Mesendoderm (in vitro differentiated cells): Measurements from ENCODE around the gene CLDN19.

Experiments used
- DNase-seq: peaks from one replicate; pipeline ENCODE4 v3.0.0; 2013
- H2AK5ac ChIP-seq: 2 replicates; pipeline ENCODE4 v1.6.1; 2013; ENCODE audit warnings: low read length, inconsistent platforms
- H2BK120ac ChIP-seq: 2 replicates; pipeline ENCODE4 v1.6.1; 2013; ENCODE audit warnings: low read depth, mild to moderate bottlenecking, low read length, moderate library complexity, mixed read lengths
- H2BK15ac ChIP-seq: replicated peaks from 2 replicates; pipeline ENCODE4 v1.6.1; 2013; ENCODE audit warnings: low read depth, mild to moderate bottlenecking, moderate library complexity
- H2BK5ac ChIP-seq: 2 replicates; pipeline ENCODE4 v1.6.1; 2013; ENCODE audit warnings: low read length, inconsistent platforms
- H3K18ac ChIP-seq: 2 replicates; pipeline ENCODE4 v1.6.1; 2013; ENCODE audit warnings: mild to moderate bottlenecking, low read length, mixed read lengths
- H3K23ac ChIP-seq: one replicate; pipeline ENCODE4 v1.6.1; 2013; ENCODE audit warnings: low read length
- H3K27ac ChIP-seq: 2 replicates; pipeline ENCODE4 v1.5.1; 2013; ENCODE audit warnings: low read depth, mild to moderate bottlenecking, inconsistent platforms, low read length, moderate library complexity
- H3K27me3 ChIP-seq: 2 replicates; pipeline ENCODE4 v1.6.1; 2013; ENCODE audit warnings: low read length, control low read depth, mild to moderate bottlenecking, inconsistent platforms; ENCODE audit not compliant: insufficient read depth, poor library complexity
- H3K36me3 ChIP-seq: 2 replicates; pipeline ENCODE4 v1.6.1; 2013; ENCODE audit warnings: low read length, inconsistent platforms; ENCODE audit not compliant: control insufficient read depth, insufficient read depth
- H3K4ac ChIP-seq: one replicate; pipeline ENCODE4 v1.6.1; 2013; ENCODE audit warnings: low read depth, mild to moderate bottlenecking, low read length, moderate library complexity
- H3K4me1 ChIP-seq: 2 replicates; pipeline ENCODE4 v1.6.1; 2013; ENCODE audit warnings: low read depth, low read length, inconsistent platforms; ENCODE audit not compliant: control insufficient read depth
- H3K4me2 ChIP-seq: 2 replicates; pipeline ENCODE4 v1.6.1; 2013; ENCODE audit warnings: low read length
- H3K4me3 ChIP-seq: 2 replicates; pipeline ENCODE4 v1.5.1; 2013; ENCODE audit warnings: mild to moderate bottlenecking, low read length
- H3K56ac ChIP-seq: one replicate; pipeline ENCODE4 v1.6.1; 2013; ENCODE audit warnings: low read length
- H3K79me1 ChIP-seq: 2 replicates; pipeline ENCODE4 v1.6.1; 2013; ENCODE audit warnings: low read length, inconsistent platforms
- H3K79me2 ChIP-seq: 2 replicates; pipeline ENCODE4 v1.6.1; 2013; ENCODE audit warnings: mild to moderate bottlenecking, low read length; ENCODE audit not compliant: control insufficient read depth, insufficient read depth
- H3K9ac ChIP-seq: 2 replicates; pipeline ENCODE4 v1.6.1; 2013; ENCODE audit warnings: low read length, inconsistent platforms
- H4K5ac ChIP-seq: one replicate; pipeline ENCODE4 v1.6.1; 2013; ENCODE audit warnings: low read length
- H4K8ac ChIP-seq: one replicate; pipeline ENCODE4 v1.6.1; 2013; ENCODE audit warnings: low read depth, mild to moderate bottlenecking, control low read depth, low read length, moderate library complexity
- WGBS: extraction: QIAGEN DNeasy Blood & Tissue Kit; methylation state at CpG from one replicate; pipeline ENCODE4 v1.1.7; 2013; ENCODE audit warnings: low lambda C conversion rate, missing lambda C conversion rate; ENCODE audit not compliant: insufficient coverage; ENCODE audit errors: extremely low coverage; 5-methylcytosine and 5-hydroxymethylcytosine counted together

Gene CLDN19

GRCh38 chr1:42734201-42735035 is 5.6 kb downstream of the CLDN19 start:
- no peaks in the 10 kb centered on the region for H3K79me1 ChIP-seq
- no peak overlapping the region for H3K9ac ChIP-seq
- H2BK5ac ChIP-seq = no peak overlapping the region
- no peaks in the 10 kb centered on the region for H3K27me3 ChIP-seq
- no peak overlapping the region for H3K27ac ChIP-seq
- no peak overlapping the region for H3K4ac ChIP-seq
- no peak overlapping the region for H4K8ac ChIP-seq
- H3K79me2 ChIP-seq = no peaks in the 10 kb centered on the region
- H3K4me1 ChIP-seq = no peaks in the 10 kb centered on the region
- H3K36me3 ChIP-seq = no peaks in the 10 kb centered on the region
- no peak overlapping the region for H3K4me3 ChIP-seq
- H2AK5ac ChIP-seq = no peak overlapping the region
- H3K4me2 ChIP-seq = no peak overlapping the region
- H3K23ac ChIP-seq = no peak overlapping the region
- H3K56ac ChIP-seq = no peak overlapping the region
- no peak overlapping the region for H4K5ac ChIP-seq
- H3K18ac ChIP-seq = no peak overlapping the region
- no CpG with 5 or more reads among the region's 7 CpGs for WGBS
- no peak overlapping the region for H2BK15ac ChIP-seq
- no peak overlapping the region for H2BK120ac ChIP-seq
- peak; percentile 57 for DNase-seq

- Histone ChIP-seq H2AK5ac (no peak overlapping the region), H2BK15ac (no peak overlapping the region), H2BK120ac (no peak overlapping the region), H3K79me2 (no peaks in the 10 kb centered on the region), H3K4me2 (no peak overlapping the region), H3K36me3 (no peaks in the 10 kb centered on the region), H3K18ac (no peak overlapping the region), H3K27ac (no peak overlapping the region), H3K23ac (no peak overlapping the region), H2BK5ac (no peak overlapping the region), H3K9ac (no peak overlapping the region), H3K27me3 (no peaks in the 10 kb centered on the region), H3K56ac (no peak overlapping the region), H4K5ac (no peak overlapping the region), H3K79me1 (no peaks in the 10 kb centered on the region), H3K4ac (no peak overlapping the region), H3K4me3 (no peak overlapping the region), H3K4me1 (no peaks in the 10 kb centered on the region), H4K8ac (no peak overlapping the region)
- DNase-seq = no peak
- WGBS = no CpG with 5 or more reads among the region's 12 CpGs
Observed at GRCh38 chr1:42733415-42734200, 6.4 kb downstream of the CLDN19 start.

DNA sequence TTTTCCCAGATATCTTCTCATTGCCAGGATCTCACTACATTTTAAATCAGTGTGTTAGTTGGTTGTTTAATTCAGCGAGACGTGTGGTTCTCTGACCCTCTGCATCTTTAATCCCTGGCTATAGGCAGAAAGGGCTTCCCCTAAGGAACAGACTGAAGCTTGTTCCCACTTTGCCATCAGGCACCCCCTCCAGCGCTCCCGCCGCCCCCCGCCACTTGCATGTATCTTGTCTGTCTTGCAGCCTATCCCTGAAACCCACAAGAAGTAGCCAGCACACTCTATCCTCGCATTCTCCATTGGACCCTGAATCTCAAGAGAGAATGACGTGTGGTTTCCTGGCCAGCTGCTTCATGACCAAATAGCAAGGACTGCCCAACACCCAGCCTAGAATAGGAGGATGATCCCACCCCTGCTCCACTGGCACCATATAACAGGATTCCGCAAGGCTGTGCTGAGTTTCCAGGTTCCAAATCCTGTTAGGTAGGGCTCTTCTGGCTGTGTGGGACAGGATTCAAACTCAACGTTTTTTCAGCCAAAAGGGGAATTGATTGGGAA is 7.8 kb downstream of the CLDN19 start:
- Histone ChIP-seq H3K18ac (no peak overlapping the region), H3K4me2 (no peak overlapping the region), H2AK5ac (no peak overlapping the region), H2BK120ac (no peak overlapping the region), H2BK5ac (no peak overlapping the region), H3K4me3 (no peak overlapping the region), H3K27me3 (no peaks in the 10 kb centered on the region), H4K5ac (no peak overlapping the region), H3K9ac (no peak overlapping the region), H3K23ac (no peak overlapping the region), H3K4me1 (no peaks in the 10 kb centered on the region), H3K4ac (no peak overlapping the region), H3K79me1 (no peaks in the 10 kb centered on the region), H3K79me2 (no peaks in the 10 kb centered on the region), H3K27ac (no peak overlapping the region), H3K36me3 (no peaks in the 10 kb centered on the region), H3K56ac (no peak overlapping the region), H2BK15ac (no peak overlapping the region), H4K8ac (no peak overlapping the region)
- WGBS = no CpG with 5 or more reads among the region's 10 CpGs
- DNase-seq = no peak

DNA sequence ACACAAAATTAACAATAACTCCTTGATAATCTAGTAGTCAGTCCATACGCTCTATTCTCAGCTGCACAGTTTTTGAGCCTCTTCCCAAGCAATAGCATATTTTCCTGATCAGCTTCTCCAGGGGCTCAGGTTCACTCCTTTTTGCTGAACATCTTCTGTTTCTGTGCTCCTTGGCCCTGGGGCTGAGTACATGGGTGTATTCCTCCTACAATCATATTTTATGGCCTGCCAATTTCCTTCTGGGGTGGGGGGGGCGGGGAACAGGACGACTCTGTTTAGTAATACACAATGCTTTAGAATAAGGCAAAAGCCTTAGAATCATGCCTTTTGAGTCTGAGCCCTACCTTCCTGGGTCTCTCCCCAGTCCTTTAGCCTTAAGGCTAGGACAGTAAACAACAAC is 8.5 kb downstream of the CLDN19 start:
- H3K79me2 ChIP-seq = no peaks in the 10 kb centered on the region
- H3K4me2 ChIP-seq = no peak overlapping the region
- no peak overlapping the region for H2BK120ac ChIP-seq
- H3K27me3 ChIP-seq = no peaks in the 10 kb centered on the region
- no peaks in the 10 kb centered on the region for H3K4me1 ChIP-seq
- H2AK5ac ChIP-seq = no peak overlapping the region
- H3K36me3 ChIP-seq = no peaks in the 10 kb centered on the region
- H3K9ac ChIP-seq = no peak overlapping the region
- H3K23ac ChIP-seq = no peak overlapping the region
- H3K4ac ChIP-seq = no peak overlapping the region
- no peak overlapping the region for H4K5ac ChIP-seq
- H3K56ac ChIP-seq = no peak overlapping the region
- no peak overlapping the region for H3K4me3 ChIP-seq
- DNase-seq = no peak
- no peak overlapping the region for H2BK15ac ChIP-seq
- no peak overlapping the region for H3K27ac ChIP-seq
- no peak overlapping the region for H3K18ac ChIP-seq
- no CpG with 5 or more reads among the region's 3 CpGs for WGBS
- no peaks in the 10 kb centered on the region for H3K79me1 ChIP-seq
- H2BK5ac ChIP-seq = no peak overlapping the region
- H4K8ac ChIP-seq = no peak overlapping the region

DNA sequence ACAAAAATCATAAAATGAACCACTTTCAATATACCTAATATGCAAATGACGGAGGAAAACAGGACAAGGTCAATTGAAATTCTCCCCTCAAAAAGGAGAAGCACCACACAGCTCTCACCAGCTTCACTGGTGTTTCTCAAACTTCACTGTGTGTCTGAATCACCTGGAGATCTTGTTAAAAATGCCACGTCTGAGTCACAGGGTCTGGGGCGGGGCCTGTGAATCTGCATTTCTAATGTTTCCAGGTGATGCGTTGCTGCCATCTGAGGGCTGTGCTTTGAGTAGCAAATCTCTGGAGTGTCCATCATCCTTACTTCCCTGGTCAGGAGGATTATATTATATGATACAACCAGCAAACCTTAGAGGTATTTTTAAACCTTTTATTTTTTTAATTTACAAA is 9.0 kb downstream of the CLDN19 start:
- no CpG with 5 or more reads among the region's 4 CpGs for WGBS
- Histone ChIP-seq H3K4me2 (no peak overlapping the region), H3K4me1 (no peaks in the 10 kb centered on the region), H3K36me3 (no peaks in the 10 kb centered on the region), H3K4ac (no peak overlapping the region), H4K5ac (no peak overlapping the region), H2BK5ac (no peak overlapping the region), H3K18ac (no peak overlapping the region), H3K4me3 (no peak overlapping the region), H2BK120ac (no peak overlapping the region), H3K23ac (no peak overlapping the region), H3K79me2 (no peaks in the 10 kb centered on the region), H3K27ac (no peak overlapping the region), H3K56ac (no peak overlapping the region), H3K79me1 (no peaks in the 10 kb centered on the region), H2BK15ac (no peak overlapping the region), H4K8ac (no peak overlapping the region), H2AK5ac (no peak overlapping the region), H3K9ac (no peak overlapping the region), H3K27me3 (no peaks in the 10 kb centered on the region)
- peak; percentile 64 for DNase-seq
